Upper lobe of left lung (tissue), 4 donors: ENCODE results near the gene OLFM2.

Experiments
- CTCF ChIP-seq, 6 experiments: fragments of 450-650 bp in 4 of 6; fragments of 200-600 bp in 2 of 6; sonication (generic) in 2 of 6; IDR thresholded peaks; one replicate each; pipeline ENCODE4 v1.5.1; 2016 to 2019; ENCODE audit warnings: antibody characterized with exemption in 6 of 6
- POLR2A ChIP-seq, 4 donors: fragments of 450-650 bp; IDR thresholded peaks; one replicate each; pipeline ENCODE4 v1.5.1; 2016 to 2017; ENCODE audit warnings: antibody characterized with exemption in 4 of 4, mild to moderate bottlenecking in 2 of 4
- POLR2AphosphoS5 ChIP-seq, 2 donors: sonication (generic); formaldehyde crosslinking; IDR thresholded peaks; one replicate each; pipeline ENCODE4 v1.5.1; 2017; ENCODE audit warnings: antibody characterized with exemption in 2 of 2

- TF ChIP-seq POLR2AphosphoS5 (IDR thresholded peaks at IDR 0.05) (no peak), CTCF (IDR thresholded peaks at IDR 0.05) (no peak), POLR2A (IDR thresholded peaks at IDR 0.05) (no peak)
Measured at GRCh38 chr19:9835507-9835949, 100.8 kb downstream of the OLFM2 start.
